AG08395 (cell line): ENCODE results near the gene LAMTOR2.
"Not testable (repeated sequence)": the region's sequence is repeated elsewhere in the genome, so short reads cannot be mapped to it uniquely, and the experiment has no call there.

Source experiments
- DNase-seq: peaks from one replicate; pipeline ENCODE4 v3.0.0; 2012; ENCODE audit warnings: mixed read lengths, low spot score

Gene LAMTOR2

GRCh38 chr1:156052862-156053767 is 1.5 kb upstream of the LAMTOR2 start:
- DNase-seq = peak; percentile 69

DNA sequence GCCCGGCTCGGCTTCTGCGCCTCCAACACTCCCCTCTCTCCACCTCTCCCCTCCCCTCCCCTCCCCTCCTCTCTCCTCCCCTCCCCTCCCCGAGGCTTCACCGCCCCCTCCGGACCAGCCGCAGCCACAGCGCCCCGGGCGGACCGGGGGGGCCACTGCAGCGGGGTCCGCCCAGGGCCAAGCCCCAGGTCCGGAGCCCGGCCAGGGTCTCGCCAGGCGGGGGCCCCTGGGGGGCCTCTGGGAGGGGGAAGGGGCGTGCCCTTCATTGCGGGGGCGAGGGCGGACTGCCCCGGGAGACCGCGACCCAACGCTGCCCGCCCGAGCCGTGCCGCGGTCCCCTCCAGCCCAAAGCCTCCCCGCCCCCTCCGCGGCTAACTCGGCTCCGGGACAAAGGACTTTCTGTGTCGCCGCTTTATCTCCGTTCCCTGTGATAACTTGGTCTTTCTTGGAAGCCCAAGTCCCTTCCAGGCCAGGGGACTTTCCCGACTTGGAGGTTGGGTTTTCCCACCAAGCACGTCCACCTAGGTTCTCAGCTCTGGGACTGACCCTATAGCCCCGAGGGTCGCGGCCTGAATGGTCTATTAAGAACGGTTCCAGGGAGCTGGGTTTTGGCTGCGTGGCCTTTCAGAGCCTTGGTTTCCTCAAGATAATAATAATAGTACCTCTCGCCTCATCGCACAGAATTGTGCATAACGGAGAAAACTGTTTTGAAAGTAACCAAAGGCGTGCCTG is 648 bp upstream of the LAMTOR2 start, which contains the start of gene UBQLN4:
UBQLN4 (minus strand) TSS at position 31 of the 732 bp plus-strand sequence. CDS start 97 bp downstream, outside the sequence.
- peak; percentile 93 for DNase-seq

GRCh38 chr1:156055281-156056048 is 883 bp downstream of the LAMTOR2 start:
- no peak for DNase-seq

DNA sequence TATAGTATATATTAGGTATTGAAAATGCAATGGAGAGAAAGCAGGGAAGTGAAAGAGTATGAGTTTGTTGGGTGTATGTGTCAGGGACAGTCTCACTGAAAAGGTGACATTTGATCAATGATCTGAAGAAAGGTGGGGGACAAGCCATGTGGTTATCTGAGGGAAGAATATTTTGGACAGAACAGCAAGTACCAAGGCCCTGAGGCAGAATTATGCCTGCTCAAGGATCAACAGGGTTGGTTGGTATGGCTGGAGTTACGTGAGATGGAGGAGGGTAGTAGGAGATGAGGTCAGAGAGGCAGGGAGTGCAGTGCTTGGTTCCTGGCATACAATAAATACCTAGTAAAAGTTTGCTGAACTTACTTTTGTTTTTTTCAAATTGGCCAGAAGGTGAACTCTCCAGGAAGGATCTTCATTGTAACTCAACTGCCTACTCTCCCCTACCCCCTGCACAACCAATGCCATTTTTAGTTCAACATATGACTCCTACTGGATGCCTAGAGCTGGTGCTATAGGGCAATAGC is 1.8 kb downstream of the LAMTOR2 start:
- DNase-seq = no peak

DNA sequence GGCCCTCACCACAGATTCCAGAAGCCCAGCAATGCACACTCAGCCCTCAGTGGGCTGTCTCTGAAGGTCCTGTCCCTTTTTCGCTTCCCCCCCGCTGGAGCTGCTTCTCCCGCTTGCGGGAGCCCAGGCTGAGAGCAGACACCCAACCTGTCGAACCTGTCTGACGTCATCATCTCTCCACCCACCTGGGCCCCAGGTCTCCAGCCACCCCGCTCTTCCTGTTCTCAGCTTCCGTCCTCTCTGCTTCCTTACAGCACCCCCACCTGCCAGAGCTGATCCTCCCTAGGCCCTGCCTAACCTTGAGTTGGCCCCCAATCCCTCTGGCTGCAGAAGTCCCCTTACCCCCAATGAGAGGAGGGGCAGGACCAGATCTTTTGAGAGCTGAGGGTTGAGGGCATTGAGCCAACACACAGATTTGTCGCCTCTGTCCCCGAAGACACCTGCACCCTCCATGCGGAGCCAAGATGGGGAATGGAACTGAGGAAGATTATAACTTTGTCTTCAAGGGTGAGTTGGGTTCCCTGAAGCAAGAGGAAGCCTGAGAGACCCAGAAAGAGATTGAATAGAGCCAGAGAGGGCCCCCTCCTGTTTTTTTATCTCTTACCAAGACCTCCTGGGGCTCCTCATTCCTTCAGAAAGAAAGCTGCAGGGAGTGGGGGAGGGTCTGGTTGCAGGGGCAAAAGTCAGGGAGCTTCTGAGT is 6.5 kb downstream of the LAMTOR2 start, which contains the start of gene RAB25:
RAB25 (plus strand) TSS at position 224 of the 700 bp plus-strand sequence; CDS start at position 465, 241 bp downstream.
- DNase-seq = no peak

- DNase-seq = no peak
Measured at GRCh38 chr1:156062189-156062588, 7.6 kb downstream of the LAMTOR2 start.

DNA sequence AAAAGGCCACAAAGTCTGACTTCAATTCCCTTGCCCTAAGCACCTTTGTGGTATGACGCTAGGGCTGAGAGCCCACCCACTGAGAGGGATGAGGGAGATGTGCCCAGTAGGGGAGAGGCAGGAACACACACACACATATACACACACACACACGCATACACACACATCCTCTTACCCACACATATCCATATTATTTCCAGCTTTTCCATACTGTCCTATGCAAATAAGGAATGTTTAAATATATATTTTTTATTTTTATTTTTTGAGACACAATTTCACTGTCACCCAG is 9.4 kb downstream of the LAMTOR2 start:
- DNase-seq = no peak

DNA sequence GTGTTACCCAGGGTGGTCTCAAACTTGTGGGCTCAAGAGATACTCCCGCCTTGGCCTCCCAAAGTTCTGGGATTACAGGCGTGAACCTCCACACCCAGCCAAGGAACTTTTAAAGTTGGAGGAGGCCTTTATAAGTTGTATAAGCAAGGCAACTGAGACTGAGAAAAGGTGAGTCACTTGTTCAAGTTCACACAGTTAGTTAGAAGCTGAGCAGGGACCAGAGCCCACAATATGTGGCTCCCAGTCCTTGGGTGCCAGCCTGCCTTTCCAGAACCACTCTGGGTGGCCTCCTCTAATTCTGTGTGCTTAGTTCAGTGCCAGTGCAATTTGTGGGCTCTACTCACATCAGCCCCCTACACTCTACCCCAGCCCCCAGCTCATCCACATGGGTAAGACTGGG is 10.0 kb downstream of the LAMTOR2 start:
- no peak for DNase-seq

- no peak for DNase-seq
Measured at GRCh38 chr1:156065212-156065611, 10.6 kb downstream of the LAMTOR2 start.

DNA sequence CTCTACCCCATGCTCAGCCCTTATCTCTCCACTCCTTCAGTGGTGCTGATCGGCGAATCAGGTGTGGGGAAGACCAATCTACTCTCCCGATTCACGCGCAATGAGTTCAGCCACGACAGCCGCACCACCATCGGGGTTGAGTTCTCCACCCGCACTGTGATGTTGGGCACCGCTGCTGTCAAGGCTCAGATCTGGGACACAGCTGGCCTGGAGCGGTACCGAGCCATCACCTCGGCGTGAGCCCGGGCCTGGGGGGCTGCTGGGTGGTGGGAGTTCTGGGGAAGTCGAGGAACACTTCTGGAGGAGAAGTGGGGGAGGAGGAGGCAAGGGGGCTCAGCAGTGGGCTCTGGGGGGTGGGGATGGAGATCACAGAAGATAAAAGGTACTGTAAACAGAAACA is 11.3 kb downstream of the LAMTOR2 start:
- no peak for DNase-seq

GRCh38 chr1:156067262-156067661 is 12.7 kb downstream of the LAMTOR2 start:
- DNase-seq = no peak

DNA sequence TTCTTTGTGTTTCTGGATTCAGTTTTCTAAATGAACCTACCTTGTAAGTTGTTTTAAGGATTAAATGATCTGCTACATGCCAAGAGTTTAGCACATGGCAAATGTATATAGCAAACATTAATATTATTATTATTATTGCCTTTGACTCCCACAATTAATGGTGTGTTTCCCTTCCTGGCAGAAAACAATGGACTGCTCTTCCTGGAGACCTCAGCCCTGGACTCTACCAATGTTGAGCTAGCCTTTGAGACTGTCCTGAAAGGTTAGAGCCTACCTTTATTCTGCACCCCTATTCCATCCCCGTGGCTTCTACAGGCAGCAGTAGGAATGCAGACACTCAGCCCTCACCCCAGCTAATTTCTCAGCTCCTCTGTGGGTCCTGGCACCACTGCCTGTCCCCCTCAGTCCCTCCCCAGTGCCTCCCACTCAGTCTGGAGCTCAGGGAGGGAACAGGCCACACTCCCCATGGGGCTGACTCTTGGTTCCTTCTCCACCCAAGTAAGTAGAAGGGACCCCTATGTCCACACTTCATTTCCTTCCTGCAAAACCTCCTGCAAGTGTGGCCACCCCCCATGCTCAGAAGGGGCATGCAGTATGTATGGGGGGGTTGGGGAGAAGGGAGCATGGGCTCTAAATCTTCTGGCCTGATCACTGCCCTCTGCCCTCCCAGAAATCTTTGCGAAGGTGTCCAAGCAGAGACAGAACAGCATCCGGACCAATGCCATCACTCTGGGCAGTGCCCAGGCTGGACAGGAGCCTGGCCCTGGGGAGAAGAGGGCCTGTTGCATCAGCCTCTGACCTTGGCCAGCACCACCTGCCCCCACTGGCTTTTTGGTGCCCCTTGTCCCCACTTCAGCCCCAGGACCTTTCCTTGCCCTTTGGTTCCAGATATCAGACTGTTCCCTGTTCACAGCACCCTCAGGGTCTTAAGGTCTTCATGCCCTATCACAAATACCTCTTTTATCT is 15.2 kb downstream of the LAMTOR2 start:
- DNase-seq = no peak

DNA sequence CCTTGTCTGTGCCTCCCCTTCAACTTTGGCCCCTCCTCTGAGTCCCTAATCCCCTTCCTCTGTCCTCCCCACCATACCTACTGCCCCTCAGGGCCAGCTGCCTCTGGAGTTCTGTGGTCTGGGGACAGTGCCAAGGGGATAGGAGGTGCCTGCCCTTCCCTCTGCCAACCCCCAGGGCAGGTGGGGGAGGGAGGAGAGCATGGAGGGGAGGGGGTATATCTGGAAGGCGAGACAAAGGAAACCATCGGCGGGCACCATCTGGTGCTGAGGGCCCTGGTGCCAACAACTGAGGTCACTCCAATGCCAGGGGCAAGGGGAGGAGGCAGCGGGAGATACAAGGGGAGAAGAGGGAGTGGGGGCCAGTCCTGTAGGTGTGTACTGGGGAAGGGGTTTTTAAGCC is 16.0 kb downstream of the LAMTOR2 start:
- DNase-seq = no peak

DNA sequence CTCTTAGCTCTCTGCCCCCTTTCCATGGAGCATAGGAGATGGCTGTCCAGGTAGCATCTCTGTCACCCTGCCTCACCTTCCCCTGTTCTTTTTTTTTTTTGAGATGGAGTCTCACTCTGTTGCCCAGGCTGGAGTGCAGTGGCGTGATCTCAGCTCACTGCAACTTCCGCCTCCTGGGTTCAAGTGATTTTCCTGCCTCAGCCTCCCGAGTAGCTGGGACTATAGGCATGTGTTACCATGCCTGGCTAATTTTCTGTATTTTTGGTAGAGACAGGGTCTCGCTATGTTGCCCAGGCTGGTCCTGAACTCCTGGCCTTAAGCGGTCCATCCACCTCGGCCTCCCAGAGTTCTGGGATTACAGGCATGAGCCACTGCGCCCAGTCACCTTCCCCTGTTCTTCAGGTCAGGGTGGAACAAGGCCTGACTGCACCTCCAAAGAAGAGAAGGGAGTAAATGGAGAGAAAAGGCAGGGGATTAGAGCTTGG is 16.8 kb downstream of the LAMTOR2 start:
- DNase-seq = not testable (repeated sequence)

- DNase-seq = no peak
Measured at GRCh38 chr1:156072251-156072650, 17.7 kb downstream of the LAMTOR2 start.

- DNase-seq = no peak
Measured at GRCh38 chr1:156073110-156073687, 18.6 kb downstream of the LAMTOR2 start.

- DNase-seq = no peak
Measured at GRCh38 chr1:156073740-156074139, 19.2 kb downstream of the LAMTOR2 start.

DNA sequence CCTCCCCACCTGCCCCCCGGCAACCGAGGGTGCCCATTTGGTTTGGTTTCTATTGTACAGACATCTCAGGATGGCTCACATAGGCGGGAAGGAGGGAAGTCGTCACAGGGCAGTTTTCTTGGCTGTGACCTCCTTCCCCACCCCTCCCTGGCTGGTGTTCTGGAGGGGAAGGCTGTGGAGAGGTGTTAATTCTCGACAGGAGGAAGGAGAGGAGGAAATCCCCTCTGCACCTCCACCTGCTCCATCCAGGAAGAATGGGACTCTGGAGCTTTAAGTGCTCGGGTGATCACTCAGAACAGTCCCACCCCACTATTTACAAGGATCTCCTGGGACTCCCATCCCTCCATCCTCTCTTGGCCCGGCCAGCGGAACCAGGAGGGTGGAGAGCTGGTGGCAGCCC is 20.1 kb downstream of the LAMTOR2 start:
- no peak for DNase-seq

DNA sequence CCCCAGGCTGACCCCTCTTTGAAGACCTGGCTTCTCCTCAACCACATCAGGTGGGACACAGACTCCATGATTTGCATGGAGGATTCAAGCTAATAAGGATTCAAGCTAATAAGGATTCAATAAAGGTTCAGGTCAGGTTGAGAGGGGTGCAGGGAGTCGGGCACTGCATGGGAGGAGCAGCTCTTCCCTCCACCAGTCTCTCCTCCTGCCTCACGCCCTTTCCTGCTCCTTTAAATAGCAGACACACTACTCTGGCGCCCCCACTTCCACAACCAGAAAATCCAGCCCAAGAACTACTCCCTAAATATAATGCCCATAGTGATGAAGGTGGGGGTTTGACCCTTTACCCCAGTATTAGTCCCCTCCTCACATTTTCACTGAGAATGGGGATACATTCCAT is 20.6 kb downstream of the LAMTOR2 start:
- no peak for DNase-seq

- DNase-seq = no peak
Measured at GRCh38 chr1:156075775-156076204, 21.2 kb downstream of the LAMTOR2 start.
